Keratinocyte (primary cell): ENCODE data around the gene RAB11FIP3.

Experiments used
- EZH2 ChIP-seq: IDR thresholded peaks from one replicate; pipeline ENCODE4 v1.6.1; 2012; ENCODE audit warnings: inconsistent platforms, mild to moderate bottlenecking, low read length, moderate library complexity
- TF ChIP-seq, protein P1 (sequence below), 3 experiments: IDR thresholded peaks in 1 of 3; conservative IDR thresholded peaks in 1 of 3; optimal IDR thresholded peaks in 1 of 3; 2 replicates in 2 of 3; 3 replicates in 1 of 3; pipeline versions ENCODE3 to v1.5.1; 2011; ENCODE audit warnings: low read length in 3 of 3, mild to moderate bottlenecking in 3 of 3, moderate library complexity in 2 of 3, control low read depth in 1 of 3, inconsistent platforms in 1 of 3; ENCODE audit not compliant: insufficient read depth in 2 of 3; ENCODE audit errors: extremely low read depth in 1 of 3

- TF ChIP-seq, protein P1, sequence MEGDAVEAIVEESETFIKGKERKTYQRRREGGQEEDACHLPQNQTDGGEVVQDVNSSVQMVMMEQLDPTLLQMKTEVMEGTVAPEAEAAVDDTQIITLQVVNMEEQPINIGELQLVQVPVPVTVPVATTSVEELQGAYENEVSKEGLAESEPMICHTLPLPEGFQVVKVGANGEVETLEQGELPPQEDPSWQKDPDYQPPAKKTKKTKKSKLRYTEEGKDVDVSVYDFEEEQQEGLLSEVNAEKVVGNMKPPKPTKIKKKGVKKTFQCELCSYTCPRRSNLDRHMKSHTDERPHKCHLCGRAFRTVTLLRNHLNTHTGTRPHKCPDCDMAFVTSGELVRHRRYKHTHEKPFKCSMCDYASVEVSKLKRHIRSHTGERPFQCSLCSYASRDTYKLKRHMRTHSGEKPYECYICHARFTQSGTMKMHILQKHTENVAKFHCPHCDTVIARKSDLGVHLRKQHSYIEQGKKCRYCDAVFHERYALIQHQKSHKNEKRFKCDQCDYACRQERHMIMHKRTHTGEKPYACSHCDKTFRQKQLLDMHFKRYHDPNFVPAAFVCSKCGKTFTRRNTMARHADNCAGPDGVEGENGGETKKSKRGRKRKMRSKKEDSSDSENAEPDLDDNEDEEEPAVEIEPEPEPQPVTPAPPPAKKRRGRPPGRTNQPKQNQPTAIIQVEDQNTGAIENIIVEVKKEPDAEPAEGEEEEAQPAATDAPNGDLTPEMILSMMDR (optimal IDR thresholded peaks at IDR 0.05 in 1 of 3, IDR thresholded peaks at IDR 0.05 in 1 of 3, conservative IDR thresholded peaks at IDR 0.05 in 1 of 3; ENCODE audit: extremely low read depth in 1 of 3, insufficient read depth in 2 of 3, low read length in 3 of 3): no peak
- no peak for TF ChIP-seq EZH2
These were observed 66.9 kb downstream of the RAB11FIP3 start for GRCh38 chr16:492211-492875.
